ENCODE results near the gene SZT2.
"Not testable (repeated sequence)": the region's sequence is repeated elsewhere in the genome, so short reads cannot be mapped to it uniquely, and the experiment has no call there.

The SZT2 gene

GRCh38 chr1:43464681-43465504 is 75.2 kb downstream of the SZT2 start:
- TF ChIP-seq, protein P1, sequence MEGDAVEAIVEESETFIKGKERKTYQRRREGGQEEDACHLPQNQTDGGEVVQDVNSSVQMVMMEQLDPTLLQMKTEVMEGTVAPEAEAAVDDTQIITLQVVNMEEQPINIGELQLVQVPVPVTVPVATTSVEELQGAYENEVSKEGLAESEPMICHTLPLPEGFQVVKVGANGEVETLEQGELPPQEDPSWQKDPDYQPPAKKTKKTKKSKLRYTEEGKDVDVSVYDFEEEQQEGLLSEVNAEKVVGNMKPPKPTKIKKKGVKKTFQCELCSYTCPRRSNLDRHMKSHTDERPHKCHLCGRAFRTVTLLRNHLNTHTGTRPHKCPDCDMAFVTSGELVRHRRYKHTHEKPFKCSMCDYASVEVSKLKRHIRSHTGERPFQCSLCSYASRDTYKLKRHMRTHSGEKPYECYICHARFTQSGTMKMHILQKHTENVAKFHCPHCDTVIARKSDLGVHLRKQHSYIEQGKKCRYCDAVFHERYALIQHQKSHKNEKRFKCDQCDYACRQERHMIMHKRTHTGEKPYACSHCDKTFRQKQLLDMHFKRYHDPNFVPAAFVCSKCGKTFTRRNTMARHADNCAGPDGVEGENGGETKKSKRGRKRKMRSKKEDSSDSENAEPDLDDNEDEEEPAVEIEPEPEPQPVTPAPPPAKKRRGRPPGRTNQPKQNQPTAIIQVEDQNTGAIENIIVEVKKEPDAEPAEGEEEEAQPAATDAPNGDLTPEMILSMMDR (conservative IDR thresholded peaks at IDR 0.05), result no peak
- H3K27ac ChIP-seq, result no peak overlapping the region

DNA sequence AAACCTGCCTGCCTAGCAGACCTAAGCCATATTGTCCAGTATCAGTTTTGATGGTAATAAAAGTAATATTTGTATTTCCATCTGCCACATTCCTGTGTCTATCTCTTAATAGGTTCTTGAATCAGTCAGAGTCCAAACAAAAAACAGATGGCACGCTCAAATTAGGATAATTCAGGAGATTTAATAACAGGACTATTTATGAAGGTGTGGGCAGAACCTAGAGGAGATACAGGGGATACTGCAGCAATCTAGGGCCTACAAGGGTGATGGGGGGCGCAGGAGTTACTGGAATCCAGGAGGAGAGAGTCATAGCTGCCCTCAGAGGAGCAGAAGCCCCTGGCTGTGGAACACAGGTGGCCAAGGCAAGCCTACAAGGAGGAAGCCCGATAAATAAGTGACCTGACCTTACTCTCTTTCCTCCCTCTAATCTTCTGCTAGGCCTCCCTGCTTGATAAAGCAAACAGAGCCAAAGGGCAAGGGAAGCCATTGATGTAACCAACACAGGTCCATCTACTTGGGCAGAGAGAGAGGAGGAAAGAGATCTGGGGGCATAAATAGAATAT is 75.9 kb downstream of the SZT2 start:
- H3K27ac ChIP-seq, result no peak overlapping the region
- TF ChIP-seq, protein P1 (conservative IDR thresholded peaks at IDR 0.05), result no peak

DNA sequence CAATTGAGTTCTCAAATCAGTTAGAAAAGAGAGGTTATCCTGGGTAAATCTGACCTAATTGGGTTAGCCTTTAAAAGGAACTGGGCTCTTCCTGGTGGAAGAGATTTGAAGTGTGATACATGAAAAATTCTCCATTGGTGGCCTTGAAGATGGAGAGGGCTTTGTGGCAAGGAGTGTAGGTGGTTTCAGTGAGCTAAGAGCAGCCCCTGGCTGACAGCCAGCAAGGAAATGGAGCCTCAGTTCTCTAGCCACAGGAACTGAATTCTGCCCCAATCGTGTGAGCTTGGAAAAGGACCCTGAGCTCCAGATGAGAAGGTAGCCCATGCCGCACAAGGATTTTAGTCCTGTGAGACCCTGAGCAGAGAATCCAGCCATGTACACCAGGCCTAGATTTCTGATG is 76.7 kb downstream of the SZT2 start:
- TF ChIP-seq, protein P1 (conservative IDR thresholded peaks at IDR 0.05), result no peak

GRCh38 chr1:43468414-43468813 is 78.7 kb downstream of the SZT2 start:
- TF ChIP-seq, protein P1 (conservative IDR thresholded peaks at IDR 0.05), result no peak
- no peak overlapping the region for H3K27ac ChIP-seq

More for the DNA sequence above, 76.7 kb downstream of the SZT2 start:
- H3K27ac ChIP-seq, result no peak overlapping the region

DNA sequence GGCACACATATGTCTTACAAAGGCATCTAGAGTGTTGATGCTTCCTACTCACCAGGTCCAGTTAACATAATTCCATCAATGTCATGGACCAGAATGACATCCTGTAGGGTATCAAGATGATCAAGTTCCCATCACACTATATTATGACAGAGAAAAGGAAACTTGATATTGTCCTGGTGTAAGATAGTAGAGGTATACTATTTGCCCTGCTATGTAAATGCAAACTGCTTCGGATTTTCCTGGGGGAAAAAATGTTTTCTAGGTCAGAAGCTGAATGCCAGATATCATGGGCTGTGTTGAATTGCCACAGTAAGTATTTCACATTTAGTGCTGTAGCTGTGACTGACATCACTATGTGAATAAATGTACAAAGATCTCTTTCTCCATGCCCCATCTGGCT is 80.2 kb downstream of the SZT2 start:
- TF ChIP-seq, protein P1 (conservative IDR thresholded peaks at IDR 0.05), result no peak
- no peak overlapping the region for H3K27ac ChIP-seq

DNA sequence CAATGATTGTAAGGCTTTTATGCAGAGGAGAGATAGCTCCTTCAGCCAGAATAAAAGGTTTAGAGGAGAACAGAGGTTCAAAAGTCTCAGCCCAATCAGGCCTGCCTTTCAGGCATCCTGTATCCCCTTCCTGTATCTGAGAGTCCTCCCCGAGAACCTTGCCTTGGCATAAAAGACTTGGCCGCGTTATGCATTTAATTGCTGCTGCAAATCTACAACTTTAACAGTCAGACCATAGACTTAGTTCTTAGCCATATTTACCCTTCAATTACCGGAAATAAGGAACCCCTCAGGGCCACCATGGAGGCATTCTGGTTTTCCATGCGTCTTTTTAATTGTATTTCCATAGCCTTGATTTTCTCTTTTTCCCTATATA is 82.4 kb downstream of the SZT2 start:
- no peak overlapping the region for H3K27ac ChIP-seq
- TF ChIP-seq, protein P1 (conservative IDR thresholded peaks at IDR 0.05), result no peak

DNA sequence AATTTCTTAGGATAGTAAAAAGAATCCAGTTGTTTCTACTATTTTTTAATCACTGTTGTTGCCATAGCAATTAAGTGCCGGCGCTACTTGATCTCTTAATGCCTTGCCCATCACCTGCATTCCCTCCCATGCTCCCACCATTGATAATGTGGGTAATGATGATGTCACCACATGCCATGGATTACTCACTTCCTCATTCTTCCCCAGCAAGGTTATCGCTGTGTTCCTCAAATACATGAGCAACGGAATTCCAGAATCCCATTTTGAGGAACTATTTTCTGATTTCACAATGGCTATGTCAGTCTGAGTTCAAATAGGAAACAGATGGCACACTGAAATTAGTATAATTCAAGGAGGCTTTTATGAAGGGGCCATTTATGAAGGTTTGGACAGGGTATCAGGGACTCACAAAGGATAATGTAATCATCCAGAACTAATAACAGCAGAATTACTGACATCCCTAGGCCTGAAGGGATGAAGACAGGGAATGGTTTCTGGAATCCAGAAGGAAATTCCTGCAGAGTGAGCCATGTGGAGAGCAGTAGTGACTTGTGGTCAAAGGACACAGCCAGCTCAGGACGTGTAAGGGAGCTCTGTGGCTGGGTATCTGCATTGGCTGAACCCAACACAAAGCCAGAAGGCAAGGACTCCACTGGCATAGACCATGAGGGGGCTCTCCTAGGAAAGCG is 82.9 kb downstream of the SZT2 start:
- H3K27ac ChIP-seq, result not testable (repeated sequence)

All from VCaP (cell line).